Measurements from ENCODE around the gene DERA.
"Not testable (repeated sequence)": the region's sequence is repeated elsewhere in the genome, so short reads cannot be mapped to it uniquely, and the experiment has no call there.

The DERA gene

DNA sequence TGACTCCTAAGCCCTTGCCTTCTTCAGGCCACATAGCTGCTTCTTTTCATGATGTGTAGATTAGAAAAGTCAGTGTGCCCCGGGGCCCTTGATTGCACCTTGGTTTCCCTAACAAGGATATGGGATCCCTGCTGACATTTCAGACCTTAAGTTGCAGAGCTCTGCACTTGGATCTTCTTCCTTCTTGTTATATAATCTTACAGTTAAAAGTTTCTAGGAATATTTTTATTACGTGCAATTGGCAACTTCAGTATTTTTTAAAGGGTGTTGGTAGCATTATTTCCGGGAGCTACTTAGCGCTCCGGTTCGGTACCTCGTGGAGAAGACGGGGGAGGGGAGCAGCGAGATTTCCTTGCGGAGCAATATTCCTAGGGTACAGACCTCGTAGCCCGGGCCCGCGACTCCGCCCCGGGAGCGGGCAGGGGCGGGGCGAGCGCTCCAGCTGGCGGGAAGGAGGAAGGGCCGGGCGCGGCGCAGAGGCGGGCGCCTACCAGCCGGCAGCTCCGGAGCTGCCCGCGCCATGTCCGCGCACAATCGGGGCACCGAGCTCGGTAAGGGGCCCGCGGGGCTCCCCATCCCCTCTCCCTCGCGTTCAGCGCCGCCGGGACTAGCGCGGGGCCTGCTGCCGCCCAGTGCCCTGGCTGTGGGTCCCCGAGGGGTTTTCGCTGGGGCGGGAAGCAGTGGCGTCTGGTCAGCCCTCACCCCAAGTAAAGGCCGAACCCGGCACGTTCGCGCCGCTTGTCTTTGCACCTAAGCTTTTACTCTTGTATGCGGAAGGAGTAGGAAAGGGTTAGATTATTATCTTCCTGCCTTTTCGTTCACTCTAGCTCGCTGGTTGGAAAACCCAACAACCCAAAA is at the start of gene DERA:
DERA (plus strand) TSS at position 469 of the 858 bp plus-strand sequence; CDS start at position 521, 52 bp downstream.
- DNase-seq (ENCODE audit: low read depth), result peak; percentile 70

DNA sequence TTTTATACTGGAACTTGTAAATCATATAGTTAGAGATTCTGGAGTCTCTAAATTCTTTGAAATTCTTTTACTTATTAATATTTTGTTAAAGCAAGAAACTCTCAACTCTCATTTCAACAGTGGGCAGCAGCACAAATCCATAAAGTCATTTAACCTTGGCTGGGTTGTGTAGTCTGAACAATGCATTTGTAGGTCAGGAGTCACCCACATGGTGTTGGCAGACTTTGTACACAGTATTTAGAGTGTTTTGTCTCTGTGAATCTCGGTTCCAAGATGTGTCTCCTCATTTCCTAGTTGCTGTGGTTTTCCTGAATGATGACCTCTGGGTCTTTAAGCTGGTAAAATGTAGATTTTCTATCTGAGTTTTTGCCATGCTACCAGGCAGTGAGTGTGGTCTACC is 49.7 kb upstream of the DERA start:
- DNase-seq (ENCODE audit: low read depth), result peak; percentile 32

DNA sequence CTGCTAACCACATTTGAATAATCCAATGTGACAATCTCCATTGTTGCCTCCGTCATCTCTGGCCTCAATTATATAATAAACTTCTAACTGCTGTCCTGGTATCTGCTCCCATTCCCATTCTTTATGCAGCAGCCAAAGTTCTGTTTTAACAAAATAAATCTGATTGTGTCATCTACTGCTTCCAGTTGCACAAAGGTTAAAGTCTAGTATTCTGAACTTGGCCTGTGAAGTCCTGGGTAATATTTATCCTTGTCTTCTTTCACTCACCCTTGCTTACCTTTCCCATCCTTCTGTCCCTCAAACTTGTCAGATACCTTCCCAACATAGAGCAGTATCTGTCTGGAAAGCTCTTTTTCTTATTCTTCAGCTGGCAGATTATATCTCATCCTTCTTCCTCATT is 48.3 kb upstream of the DERA start:
- DNase-seq (ENCODE audit: low read depth), result no peak

DNA sequence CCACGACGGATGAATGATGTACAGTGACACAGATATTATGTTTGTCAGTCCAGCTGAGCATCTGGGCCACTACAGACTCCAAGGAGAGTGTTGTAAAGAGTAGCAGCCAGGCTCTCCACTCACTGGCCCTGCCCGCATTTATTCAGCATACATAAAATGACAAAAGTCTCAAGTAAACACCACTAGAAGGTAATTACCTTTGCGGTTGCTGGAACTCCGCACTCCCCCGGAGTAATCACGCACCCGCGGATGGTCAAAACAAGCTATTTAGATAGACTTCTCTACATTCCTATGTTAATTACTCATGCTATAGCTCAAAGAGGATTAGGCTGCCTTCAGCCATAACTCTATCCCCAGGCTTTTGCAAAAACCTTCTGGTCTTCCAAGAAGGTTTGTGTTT is 47.8 kb upstream of the DERA start:
- peak; percentile 86 for DNase-seq (ENCODE audit: low read depth)

GRCh38 chr12:15863984-15864383 is 47.1 kb upstream of the DERA start:
- no peak for DNase-seq (ENCODE audit: low read depth)

DNA sequence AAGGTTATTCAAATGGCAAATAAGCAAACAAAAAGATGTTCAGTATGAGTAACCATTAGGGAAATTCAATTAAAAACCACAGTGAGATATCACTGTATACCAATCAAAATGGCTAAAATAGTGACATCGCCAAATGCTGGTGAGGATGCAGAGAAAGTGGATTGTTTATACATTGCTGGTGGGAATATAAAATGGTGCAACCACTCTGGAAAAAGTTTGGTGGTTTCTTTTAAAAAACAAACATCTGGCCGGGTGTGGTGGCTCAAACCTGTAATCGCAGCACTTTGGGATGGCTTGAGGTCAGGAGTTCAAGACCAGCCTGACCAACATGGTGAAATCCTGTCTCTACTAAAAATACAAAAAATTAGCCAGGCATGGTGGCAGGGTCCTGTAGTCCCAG is 42.9 kb upstream of the DERA start:
- DNase-seq (ENCODE audit: low read depth), result no peak

GRCh38 chr12:15873556-15873955 is 37.6 kb upstream of the DERA start:
- no peak for DNase-seq (ENCODE audit: low read depth)

DNA sequence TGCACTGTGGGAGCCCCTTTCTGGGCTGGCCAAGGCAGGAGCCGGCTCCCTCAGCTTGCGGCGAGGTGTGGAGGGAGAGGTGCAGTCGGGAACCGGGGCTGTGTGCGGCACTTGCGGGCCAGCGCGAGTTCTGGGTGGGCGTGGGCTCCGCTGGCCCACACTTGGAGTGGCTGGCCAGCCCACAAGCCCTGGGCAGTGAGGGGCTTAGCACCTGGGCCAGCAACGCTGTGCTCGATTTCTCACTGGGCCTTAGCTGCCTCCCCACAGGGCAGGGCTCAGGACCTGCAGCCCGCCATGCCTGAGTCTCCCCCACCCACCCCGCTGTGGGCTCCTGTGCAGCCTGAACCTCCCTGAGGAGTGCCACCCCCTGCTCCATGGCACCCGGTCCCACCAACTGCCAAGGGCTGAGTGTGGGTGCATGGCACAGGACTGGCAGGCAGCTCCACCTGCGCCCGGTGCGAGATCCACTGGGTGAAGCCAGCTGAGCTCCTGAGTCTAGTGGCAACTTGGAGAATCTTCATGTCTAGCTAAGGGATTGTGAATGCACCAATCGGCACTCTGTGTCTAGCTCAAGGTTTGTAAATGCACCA is 36.5 kb upstream of the DERA start:
- DNase-seq (ENCODE audit: low read depth), result not testable (repeated sequence)

GRCh38 chr12:15875863-15876262 is 35.3 kb upstream of the DERA start:
- no peak for DNase-seq (ENCODE audit: low read depth)

DNA sequence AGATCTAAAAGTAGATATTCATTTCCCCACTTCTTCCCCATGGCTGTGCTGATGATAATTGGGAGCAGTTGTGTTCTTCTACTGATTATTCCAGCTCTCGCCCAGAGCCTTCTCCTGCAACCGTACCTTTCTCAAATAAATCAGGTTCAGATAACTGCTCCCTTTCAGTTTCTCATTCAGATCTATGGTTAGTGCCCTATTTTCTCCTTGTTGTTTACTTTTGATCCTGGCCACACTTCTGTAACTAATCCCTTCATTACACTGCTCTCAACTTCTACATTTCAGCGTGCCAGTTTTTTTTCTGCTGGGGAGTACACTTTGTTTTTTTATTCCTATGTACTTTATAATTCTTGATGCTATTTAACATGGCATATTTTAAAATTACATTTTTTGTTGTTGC is 31.7 kb upstream of the DERA start:
- no peak for DNase-seq (ENCODE audit: low read depth)

DNA sequence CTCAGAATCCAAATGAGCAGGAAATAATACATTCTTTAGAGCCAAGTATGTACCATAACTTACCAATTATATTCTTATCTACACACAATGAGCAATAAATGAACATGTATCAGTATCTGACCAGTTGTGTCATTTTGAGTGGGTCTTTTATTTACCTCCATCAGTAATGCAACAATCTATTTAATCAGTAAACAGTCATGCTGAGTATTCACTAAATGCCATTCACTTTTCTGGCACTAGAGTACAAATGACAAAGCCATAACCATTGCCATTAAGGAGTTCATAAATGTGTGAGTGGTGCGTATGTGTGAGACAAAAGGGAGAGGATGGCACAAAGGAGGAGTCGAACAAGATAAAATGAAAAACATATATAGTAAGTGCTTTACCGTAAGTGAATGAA is 30.4 kb upstream of the DERA start:
- no peak for DNase-seq (ENCODE audit: low read depth)

GRCh38 chr12:15882118-15882971 is 28.8 kb upstream of the DERA start, which contains the start of gene STRAP:
STRAP (plus strand) TSS chr12:15882387; CDS start chr12:15882708, 321 bp downstream.
- DNase-seq (ENCODE audit: low read depth), result peak; percentile 96

DNA sequence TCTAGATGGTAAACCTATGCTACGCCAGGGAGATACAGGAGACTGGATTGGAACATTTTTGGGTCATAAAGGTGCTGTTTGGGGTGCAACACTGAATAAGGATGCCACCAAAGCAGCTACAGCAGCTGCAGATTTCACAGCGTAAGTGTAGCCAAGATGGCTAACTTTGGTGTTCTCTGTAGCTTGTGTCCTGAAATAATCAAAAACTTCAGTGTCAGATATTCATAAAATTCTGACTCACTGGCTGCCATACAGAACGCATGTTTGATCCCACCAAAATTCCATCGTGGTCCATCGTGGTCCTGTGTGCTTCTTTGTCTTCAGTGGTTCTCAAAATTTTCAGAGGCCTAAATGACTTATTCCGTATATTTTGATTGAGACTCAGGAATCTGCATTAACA is 27.6 kb upstream of the DERA start:
- no peak for DNase-seq (ENCODE audit: low read depth)

DNA sequence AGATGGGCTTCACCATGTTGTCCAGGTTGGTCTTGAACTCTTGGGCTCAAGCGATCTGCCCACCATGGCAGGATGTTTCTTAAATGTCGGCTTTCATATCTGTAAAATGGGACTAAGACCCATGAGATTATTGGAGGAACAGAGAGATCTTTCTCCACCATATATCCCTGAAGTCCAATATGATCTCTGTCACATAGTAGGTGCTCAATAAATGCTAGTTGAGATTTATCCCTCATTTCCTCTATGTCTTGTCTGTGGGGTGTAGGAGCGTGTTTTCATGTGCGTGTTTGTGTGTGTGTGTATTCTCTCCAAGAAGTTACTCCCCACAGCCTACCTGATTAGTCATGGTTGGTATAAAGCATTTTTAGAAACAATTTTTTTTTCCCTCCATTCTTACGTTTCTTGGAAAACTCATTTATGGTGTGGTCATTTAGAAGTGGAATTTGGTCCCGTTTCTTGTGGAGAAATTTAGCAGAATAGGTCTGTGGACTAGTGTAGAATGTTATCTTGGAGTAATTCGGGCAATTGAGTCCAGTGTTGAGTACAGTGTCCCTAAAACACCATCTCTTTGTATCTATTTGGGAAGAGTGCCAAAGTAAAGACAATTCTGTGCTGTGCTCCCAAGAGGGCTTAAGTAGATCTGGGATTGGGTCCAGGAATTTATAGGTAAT is 24.6 kb upstream of the DERA start:
- DNase-seq (ENCODE audit: low read depth), result no peak

GRCh38 chr12:15887043-15887817 is 23.9 kb upstream of the DERA start:
- DNase-seq (ENCODE audit: low read depth), result no peak

DNA sequence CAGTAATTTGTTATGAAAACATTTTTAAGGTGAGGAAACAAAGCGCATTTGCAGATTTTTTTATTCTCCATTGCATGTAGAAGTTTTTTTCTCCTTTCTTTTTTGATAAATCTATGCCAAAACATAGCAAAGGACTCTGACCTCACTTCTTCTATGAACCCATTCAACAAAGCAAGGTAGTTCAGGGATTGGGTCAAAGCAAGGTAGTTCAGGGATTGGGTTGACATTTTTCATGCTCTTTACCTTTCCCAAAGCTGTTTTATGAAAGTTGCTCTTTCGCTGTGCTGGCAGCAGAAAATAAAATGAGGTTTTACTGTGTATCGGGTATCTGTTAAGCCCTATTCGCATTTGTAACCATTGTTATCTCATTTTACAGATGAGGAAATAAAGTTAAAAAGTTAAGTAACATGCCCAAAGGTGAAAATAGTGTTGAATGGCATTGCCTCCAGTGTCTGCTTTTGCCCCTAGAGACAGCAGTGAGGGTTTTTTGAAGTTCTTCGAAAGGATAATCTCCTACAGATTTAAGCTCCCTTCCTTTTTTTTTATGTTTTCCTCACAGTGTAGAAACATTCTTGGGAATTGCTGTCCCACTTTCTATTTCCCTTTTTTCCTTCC is 18.4 kb upstream of the DERA start:
- DNase-seq (ENCODE audit: low read depth), result no peak

GRCh38 chr12:15893260-15893659 is 17.9 kb upstream of the DERA start:
- no peak for DNase-seq (ENCODE audit: low read depth)

DNA sequence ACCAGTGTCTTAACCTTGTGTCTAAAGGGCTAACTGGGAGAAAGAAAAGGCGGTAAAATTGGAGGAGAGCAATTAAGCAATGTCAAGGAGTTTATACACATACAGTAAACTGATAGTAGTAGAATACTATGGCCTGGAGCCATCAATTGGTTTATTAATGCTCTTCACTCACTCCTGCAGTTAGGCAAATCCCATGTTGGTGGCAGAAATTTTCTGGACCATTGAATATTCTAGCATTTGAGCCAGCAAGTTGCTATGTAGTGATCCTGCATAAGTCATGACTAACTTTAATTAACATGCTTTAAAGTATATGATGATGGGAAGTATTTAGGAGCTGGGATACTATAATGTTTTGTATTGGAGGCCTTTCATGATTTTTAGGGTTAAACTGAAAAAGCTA is 14.3 kb upstream of the DERA start:
- no peak for DNase-seq (ENCODE audit: low read depth)

GRCh38 chr12:15897433-15897832 is 13.7 kb upstream of the DERA start:
- no peak for DNase-seq (ENCODE audit: low read depth)

DNA sequence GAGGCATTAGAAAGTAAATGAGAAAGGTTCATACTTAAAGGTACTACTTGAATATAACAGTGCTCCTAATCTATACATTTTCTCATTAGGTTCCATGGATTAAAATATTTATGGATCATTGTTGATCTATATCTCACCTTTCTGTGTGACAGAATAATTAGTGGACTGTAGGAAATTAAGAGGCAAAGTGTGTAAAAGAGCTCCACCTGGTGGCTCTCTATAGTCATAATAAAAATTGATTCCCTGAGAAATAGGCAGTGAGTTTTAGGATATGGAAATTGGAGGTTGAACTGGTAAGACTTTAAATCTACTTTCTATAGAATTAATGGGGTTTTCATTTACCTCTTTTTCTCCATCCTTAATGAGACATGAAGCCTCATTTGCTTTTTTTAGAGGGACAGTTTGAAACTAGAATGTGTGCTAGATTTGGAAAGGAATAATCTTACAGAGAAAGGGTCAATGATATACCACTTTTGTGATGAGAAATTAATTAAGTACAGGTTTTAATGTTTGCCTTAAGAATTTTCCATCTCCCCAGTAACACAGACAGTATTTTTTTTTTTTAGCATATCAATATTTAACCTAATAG is 11.8 kb upstream of the DERA start:
- no peak for DNase-seq (ENCODE audit: low read depth)

Measured in amniotic epithelial cell (primary cell).